HUES64 (cell line): ENCODE results near the gene DHH.
A peak's percentile ranks its signal among the peaks of the same experiment; 100 is the strongest.
"Not testable (repeated sequence)": the region's sequence is repeated elsewhere in the genome, so short reads cannot be mapped to it uniquely, and the experiment has no call there.

Experiments used
- H3K27ac ChIP-seq: 2 replicates; pipeline ENCODE4 v1.7.0; 2013; ENCODE audit warnings: low read depth, low read length, inconsistent platforms
- H3K27me3 ChIP-seq: 2 replicates; pipeline ENCODE4 v1.6.1; 2013; ENCODE audit warnings: mild to moderate bottlenecking, low read length; ENCODE audit not compliant: insufficient read depth
- H3K36me3 ChIP-seq: 2 replicates; pipeline ENCODE4 v1.6.1; 2013; ENCODE audit warnings: mild to moderate bottlenecking, low read length; ENCODE audit not compliant: insufficient read depth
- H3K4me1 ChIP-seq: 2 replicates; pipeline ENCODE4 v1.6.1; 2013; ENCODE audit warnings: mild to moderate bottlenecking, low read length, moderate library complexity; ENCODE audit not compliant: insufficient read depth
- H3K4me3 ChIP-seq: 2 replicates; pipeline ENCODE4 v1.5.1; 2013; ENCODE audit warnings: mild to moderate bottlenecking, low read length, moderate library complexity
- H3K9ac ChIP-seq: 2 replicates; pipeline ENCODE4 v1.6.1; 2013; ENCODE audit warnings: mild to moderate bottlenecking, low read depth, low read length
- H3K9me3 ChIP-seq: 2 replicates; pipeline ENCODE4 v1.6.1; 2013; ENCODE audit warnings: low read depth, low read length; ENCODE audit not compliant: insufficient read depth
- WGBS: fragments of 150-250, 120-280 bp; methylation state at CpG from one replicate; pipeline ENCODE4 v1.1.7; 2013; ENCODE audit warnings: missing lambda C conversion rate; 5-methylcytosine and 5-hydroxymethylcytosine counted together

Gene DHH

DNA sequence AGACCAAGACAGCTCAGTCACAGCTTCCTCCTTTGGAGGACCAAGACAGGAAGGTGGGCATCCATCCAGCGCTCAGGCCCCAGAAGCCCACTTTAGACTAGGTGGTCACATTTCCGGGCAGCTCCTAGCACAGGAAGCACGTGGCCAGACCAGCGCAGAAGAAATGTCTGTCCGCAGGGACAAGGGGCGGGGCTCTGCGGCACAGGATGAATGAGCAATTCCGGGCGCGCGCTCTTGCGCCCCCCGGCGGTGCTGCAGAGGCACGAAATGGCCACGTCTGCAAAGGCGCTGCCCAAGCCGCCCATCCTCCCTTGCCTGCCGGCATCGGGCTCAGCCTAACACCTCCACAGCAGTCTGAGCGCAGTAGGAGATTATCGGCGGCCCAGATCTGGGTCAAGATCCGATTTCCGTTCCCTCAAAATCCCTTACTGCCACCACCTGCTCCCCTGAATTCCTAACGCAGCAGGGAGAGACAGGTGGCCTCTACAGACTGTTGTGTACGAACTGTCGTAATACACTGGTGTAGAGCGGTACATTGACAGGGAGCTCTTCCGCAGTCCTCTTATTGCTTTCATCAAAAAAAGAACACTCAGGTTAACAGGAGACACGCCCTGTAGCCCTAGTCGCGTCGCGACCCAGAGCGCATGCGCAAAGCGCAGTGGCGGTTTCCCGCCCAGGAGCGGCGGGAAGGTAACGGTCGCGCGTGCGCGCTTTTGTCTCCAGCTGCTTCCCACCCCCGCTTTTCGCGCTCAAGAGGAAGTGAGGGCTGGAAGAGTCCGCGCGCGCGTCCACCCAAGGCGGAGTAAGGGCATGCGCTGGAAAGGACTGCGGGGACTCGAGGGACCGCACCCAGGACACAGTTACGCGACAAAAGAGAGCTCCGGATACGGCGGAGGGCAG, 35.8 kb upstream of the DHH start:
- Histone ChIP-seq H3K27me3 (no peaks in the 10 kb centered on the region), H3K4me3 (peak overlapping the region; percentile 70), H3K9ac (peak overlapping the region; percentile 98), H3K27ac (peak overlapping the region; percentile 99), H3K36me3 (peaks cover 33% of the 10 kb centered on the region), H3K4me1 (peaks cover 16% of the 10 kb centered on the region), H3K9me3 (no peaks in the 10 kb centered on the region)
- under 1% methylated on average over 66 of the region's 66 CpGs for WGBS

GRCh38 chr12:49129332-49130150, 34.9 kb upstream of the DHH start:
- Histone ChIP-seq H3K4me3 (peak overlapping the region; percentile 70), H3K27ac (peak overlapping the region; percentile 99), H3K9me3 (no peaks in the 10 kb centered on the region), H3K36me3 (peaks cover 33% of the 10 kb centered on the region), H3K9ac (peak overlapping the region; percentile 98), H3K27me3 (no peaks in the 10 kb centered on the region), H3K4me1 (peaks cover 16% of the 10 kb centered on the region)
- 81% methylated on average over 17 of the region's 18 CpGs for WGBS

- not testable (repeated sequence) for H3K27ac ChIP-seq, H3K9ac ChIP-seq, H3K27me3 ChIP-seq, H3K9me3 ChIP-seq, H3K4me3 ChIP-seq
- WGBS: 89% methylated on average over 1 of the region's 8 CpGs
- Histone ChIP-seq H3K4me1 (peaks cover 16% of the 10 kb centered on the region), H3K36me3 (peaks cover 33% of the 10 kb centered on the region)
These were observed 33.4 kb upstream of the DHH start for GRCh38 chr12:49127971-49128370.

DNA sequence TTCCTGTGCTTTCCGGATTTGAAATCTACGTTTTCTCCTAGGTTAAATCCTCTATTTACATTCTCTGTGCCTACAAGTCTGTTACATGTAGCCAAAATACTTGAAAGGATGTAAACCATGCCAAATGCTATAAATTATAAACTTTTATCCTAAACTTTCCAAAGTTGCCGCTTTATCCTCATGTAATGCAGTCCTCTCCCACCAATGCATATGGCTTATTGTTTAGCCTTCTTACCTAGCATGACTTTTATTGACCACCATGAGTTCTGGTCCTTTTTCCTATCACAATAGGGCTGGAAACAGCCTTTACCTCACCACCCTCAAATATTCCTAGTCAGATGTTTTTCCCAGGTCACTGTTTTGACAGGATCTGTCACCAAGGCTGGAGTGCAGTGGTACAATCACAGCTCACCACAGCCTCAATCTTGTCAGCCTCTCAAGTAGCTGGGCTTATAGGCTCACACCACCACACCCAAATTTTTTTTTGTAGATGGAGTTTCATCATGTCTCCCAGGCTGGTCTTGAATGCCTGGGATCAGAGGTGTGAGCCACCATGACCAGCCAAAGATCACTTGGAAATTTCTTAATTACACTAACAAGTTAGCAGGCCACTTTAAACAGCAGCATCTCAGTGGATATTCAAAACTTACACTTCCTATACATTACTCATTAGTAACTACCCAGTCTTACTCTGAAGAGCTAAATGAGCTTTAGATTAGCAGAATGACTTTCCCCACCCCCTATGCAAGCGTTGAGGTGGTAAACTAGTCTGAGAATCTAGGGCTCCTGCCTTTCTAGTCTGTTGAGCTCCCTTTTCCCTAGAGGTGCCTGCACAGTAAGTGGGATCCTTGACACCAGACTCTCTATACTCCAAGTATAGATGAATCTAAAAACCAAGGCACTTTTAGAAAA, 32.5 kb upstream of the DHH start:
- H3K36me3 ChIP-seq: peaks cover 33% of the 10 kb centered on the region
- H3K27ac ChIP-seq: no peak overlapping the region; the same call in 1 of the 2 replicates
- H3K4me3 ChIP-seq: no peak overlapping the region
- H3K9ac ChIP-seq: no peak overlapping the region
- no peaks in the 10 kb centered on the region for H3K27me3 ChIP-seq
- 92% methylated on average over 4 of the region's 4 CpGs for WGBS
- H3K9me3 ChIP-seq: no peaks in the 10 kb centered on the region
- peaks cover 10% of the 10 kb centered on the region for H3K4me1 ChIP-seq

DNA sequence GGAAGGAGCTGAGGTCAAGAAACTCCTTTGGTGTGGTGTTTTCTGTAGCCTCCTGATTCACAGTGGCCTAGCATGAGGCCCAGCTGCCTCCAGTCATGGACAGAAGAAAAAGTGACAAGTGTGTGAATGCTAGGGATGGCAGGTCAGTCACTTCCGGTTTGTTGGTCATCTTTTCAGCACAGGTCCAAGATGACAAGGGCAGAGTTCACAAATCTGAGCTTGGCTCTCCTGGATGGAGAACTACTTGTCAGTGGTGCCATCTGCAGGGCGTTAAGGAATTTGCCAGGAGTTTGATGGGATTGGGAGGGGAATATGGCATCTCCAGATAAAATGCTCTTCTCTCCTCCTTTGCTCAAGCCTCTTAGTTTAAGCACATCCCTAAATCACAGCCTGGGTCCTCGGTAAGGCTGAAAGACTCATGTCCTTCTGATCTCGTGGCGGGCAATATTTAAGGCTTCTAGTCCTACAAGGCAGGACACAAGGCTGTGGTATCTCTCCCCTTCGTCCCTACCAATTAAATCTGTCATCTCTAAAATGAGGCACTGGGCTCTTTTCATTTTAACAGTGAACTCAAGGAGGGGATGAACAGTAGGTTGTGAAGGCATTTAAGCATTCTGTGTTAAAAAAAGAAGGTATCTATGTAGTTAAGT, 26.6 kb upstream of the DHH start:
- Histone ChIP-seq H3K36me3 (no peaks in the 10 kb centered on the region), H3K9me3 (no peaks in the 10 kb centered on the region), H3K4me1 (no peaks in the 10 kb centered on the region), H3K27ac (no peak overlapping the region), H3K9ac (no peak overlapping the region), H3K4me3 (no peak overlapping the region), H3K27me3 (no peaks in the 10 kb centered on the region)
- WGBS: 37% methylated on average over 6 of the region's 6 CpGs

DNA sequence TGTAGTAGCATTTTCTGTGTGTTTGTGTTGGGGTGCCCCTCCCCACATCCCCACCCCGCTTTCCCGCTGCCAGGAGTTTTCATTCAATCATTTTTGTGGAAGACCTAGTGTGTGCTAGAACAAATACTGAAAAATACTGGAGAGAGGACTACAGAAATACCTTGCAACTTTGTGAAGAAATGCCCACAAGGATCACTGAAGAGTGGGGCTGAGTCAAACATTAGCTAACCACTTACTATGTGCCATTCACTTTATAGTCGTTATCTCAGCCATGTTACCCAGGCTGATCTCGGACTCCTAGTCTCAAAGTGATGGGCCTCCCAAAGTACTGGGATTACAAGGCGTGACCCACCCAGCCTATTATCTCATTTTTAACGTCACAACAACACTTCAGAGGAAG, 16.6 kb upstream of the DHH start:
- Histone ChIP-seq H3K9ac (no peak overlapping the region), H3K4me1 (0 out of 2 replicates have a peak, but pooled peaks cover 7% of the 10 kb centered on the region), H3K9me3 (no peaks in the 10 kb centered on the region), H3K27ac (no peak overlapping the region), H3K36me3 (peaks cover 4% of the 10 kb centered on the region; the same call in 1 of the 2 replicates), H3K4me3 (peak overlapping the region; percentile 92), H3K27me3 (no peaks in the 10 kb centered on the region)
- WGBS: 66% methylated on average over 3 of the region's 6 CpGs

- Histone ChIP-seq H3K27me3 (no peaks in the 10 kb centered on the region), H3K9ac (peak within 1 kb of the TSS; percentile 82), H3K36me3 (peaks cover 6% of the 10 kb centered on the region; the same call in 1 of the 2 replicates), H3K4me1 (0 out of 2 replicates have a peak, but pooled peaks cover 7% of the 10 kb centered on the region), H3K4me3 (peak within 1 kb of the TSS; percentile 92), H3K27ac (peak within 1 kb of the TSS; percentile 89), H3K9me3 (no peaks in the 10 kb centered on the region)
- under 1% methylated on average over 43 of the region's 43 CpGs for WGBS
These were observed 16.0 kb upstream of the DHH start, which contains the start of gene LMBR1L for GRCh38 chr12:49110464-49111155. Gene LMBR1L, minus strand, starts transcription at chr12:49110847. Its CDS starts 292 bp downstream, at chr12:49110555.

GRCh38 chr12:49109641-49110463, 15.3 kb upstream of the DHH start:
- Histone ChIP-seq H3K27me3 (no peaks in the 10 kb centered on the region), H3K9me3 (no peaks in the 10 kb centered on the region), H3K9ac (peak overlapping the region; percentile 82), H3K4me3 (peak overlapping the region; percentile 92), H3K27ac (peak overlapping the region; percentile 89), H3K36me3 (peaks cover 12% of the 10 kb centered on the region), H3K4me1 (0 out of 2 replicates have a peak, but pooled peaks cover 7% of the 10 kb centered on the region)
- WGBS: 7% methylated on average over 33 of the region's 33 CpGs

- peak overlapping the region; percentile 92; the same call in 1 of the 2 replicates for H3K4me3 ChIP-seq
- H3K9ac ChIP-seq: no peak overlapping the region
- H3K4me1 ChIP-seq: 0 out of 2 replicates have a peak, but pooled peaks cover 7% of the 10 kb centered on the region
- H3K9me3 ChIP-seq: no peaks in the 10 kb centered on the region
- no peaks in the 10 kb centered on the region for H3K27me3 ChIP-seq
- 88% methylated on average over 4 of the region's 4 CpGs for WGBS
- peaks cover 20% of the 10 kb centered on the region for H3K36me3 ChIP-seq
- H3K27ac ChIP-seq: no peak overlapping the region
These were observed 14.4 kb upstream of the DHH start for GRCh38 chr12:49108958-49109404.
